ENCODE data around the gene UCHL3. TPM values are rescaled to one million over a fixed set of nuclear protein-coding genes. Genes with fewer than 3 reads are reported as not detected.

The UCHL3 gene
- total and polyA plus RNA-seq, 2 of the 8 experiments (the other 6 are each of a cell fraction or from before 2014, with no cell fraction given) = 33.0 to 61.1 TPM

- TF ChIP-seq CTCF (IDR thresholded peaks at IDR 0.05; ENCODE audit: control extremely low read depth in 1 of 3, insufficient read depth in 1 of 3, low read depth in 1 of 3, low read length in 3 of 3) (no peak), EZH2 (IDR thresholded peaks at IDR 0.05; ENCODE audit: low read depth, low read length, severe bottlenecking) (no peak)
Observed at GRCh38 chr13:75554981-75555380, 5.4 kb downstream of the UCHL3 start (continued).

Data from H1 (cell line).